ENCODE measurements around the gene TMX4. TPM values are rescaled to one million over a fixed set of nuclear protein-coding genes. Genes with fewer than 3 reads are reported as not detected.

The TMX4 gene
- total RNA-seq, 1 donor from 2014 or later = 28.7 TPM

DNA sequence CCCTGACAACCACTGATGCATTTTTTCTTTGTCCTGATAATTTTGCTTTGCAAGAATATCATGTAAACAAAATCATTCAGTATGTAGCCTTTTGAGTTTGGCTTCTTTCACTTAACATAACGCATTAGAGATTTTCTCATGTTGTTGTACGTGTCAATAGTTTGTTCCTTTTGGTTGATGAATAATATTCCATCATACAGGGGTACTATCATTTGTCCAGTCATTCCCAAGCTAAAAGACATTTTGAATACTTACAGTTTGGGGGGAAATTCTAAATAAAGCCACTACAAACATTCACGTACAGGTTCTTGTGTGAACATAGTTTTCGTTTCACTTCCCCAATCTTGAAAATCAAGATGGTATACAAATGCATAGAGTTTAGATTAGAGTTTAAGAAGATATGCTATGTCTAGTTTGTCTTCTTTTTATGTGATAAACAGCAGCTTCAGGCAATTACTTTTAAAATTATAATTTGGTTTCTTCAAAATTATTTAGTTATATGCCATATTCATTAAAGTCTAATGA is 84.5 kb downstream of the TMX4 start:
- no peaks in the 10 kb centered on the region for H3K9me3 Mint-ChIP-seq
- no peak overlapping the region for H3K27ac Mint-ChIP-seq
- H3K36me3 Mint-ChIP-seq = no peaks in the 10 kb centered on the region
- H3K4me3 Mint-ChIP-seq = no peak overlapping the region
- TF ChIP-seq, protein P1, sequence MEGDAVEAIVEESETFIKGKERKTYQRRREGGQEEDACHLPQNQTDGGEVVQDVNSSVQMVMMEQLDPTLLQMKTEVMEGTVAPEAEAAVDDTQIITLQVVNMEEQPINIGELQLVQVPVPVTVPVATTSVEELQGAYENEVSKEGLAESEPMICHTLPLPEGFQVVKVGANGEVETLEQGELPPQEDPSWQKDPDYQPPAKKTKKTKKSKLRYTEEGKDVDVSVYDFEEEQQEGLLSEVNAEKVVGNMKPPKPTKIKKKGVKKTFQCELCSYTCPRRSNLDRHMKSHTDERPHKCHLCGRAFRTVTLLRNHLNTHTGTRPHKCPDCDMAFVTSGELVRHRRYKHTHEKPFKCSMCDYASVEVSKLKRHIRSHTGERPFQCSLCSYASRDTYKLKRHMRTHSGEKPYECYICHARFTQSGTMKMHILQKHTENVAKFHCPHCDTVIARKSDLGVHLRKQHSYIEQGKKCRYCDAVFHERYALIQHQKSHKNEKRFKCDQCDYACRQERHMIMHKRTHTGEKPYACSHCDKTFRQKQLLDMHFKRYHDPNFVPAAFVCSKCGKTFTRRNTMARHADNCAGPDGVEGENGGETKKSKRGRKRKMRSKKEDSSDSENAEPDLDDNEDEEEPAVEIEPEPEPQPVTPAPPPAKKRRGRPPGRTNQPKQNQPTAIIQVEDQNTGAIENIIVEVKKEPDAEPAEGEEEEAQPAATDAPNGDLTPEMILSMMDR (IDR thresholded peaks at IDR 0.05; ENCODE audit: unreplicated experiment) = no peak
- H3K4me1 Mint-ChIP-seq = peaks cover 13% of the 10 kb centered on the region
- peaks cover 22% of the 10 kb centered on the region for H3K27me3 Mint-ChIP-seq (ENCODE audit: low read depth)
- no peak for DNase-seq (ENCODE audit: low spot score in 2 of 2, unreplicated experiment in 2 of 2)

DNA sequence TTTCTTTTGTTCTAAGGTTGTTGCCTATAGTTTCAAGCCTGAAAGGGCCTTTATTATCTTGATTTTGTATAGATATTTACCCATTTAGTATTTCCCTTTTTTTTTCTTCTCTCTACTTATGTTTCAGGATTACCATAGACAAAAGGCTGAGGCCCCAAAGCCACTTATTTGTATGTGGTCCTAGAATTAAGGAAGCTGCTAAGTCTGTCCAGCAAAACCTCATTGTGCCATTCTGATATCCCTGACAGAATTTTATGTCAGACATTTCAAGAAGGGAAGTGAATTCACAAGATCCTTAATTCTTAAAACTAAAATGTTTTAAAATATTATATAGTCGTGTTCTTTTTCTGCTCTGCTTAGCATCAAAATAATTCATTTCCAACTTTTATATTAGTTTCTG is 86.2 kb downstream of the TMX4 start:
- H3K27ac Mint-ChIP-seq = no peak overlapping the region
- peaks cover 34% of the 10 kb centered on the region for H3K27me3 Mint-ChIP-seq (ENCODE audit: low read depth)
- no peaks in the 10 kb centered on the region for H3K9me3 Mint-ChIP-seq
- H3K4me3 Mint-ChIP-seq = no peak overlapping the region
- TF ChIP-seq, protein P1 (IDR thresholded peaks at IDR 0.05; ENCODE audit: unreplicated experiment) = no peak
- DNase-seq (ENCODE audit: low spot score in 2 of 2, unreplicated experiment in 2 of 2) = no peak
- peaks cover 6% of the 10 kb centered on the region for H3K4me1 Mint-ChIP-seq
- H3K36me3 Mint-ChIP-seq = no peaks in the 10 kb centered on the region

DNA sequence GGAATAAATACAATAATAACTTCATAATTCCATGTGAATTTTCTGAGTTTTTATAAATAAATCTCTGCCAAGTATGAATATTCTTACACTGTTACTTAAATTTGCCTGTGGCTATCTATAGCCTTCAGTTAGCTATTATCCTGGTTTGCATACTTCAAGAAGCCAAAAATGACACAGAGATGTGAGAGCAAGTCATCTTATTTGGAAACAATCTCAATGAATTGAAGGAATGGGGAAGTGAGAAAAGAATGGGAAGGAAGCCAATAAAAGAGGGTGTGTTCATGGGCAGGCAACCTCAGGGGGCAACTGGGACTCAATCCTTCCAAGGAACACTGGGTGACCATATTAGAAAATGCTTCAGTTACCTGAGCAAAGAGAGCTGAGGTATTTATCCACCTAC is 89.2 kb downstream of the TMX4 start:
- H3K27me3 Mint-ChIP-seq (ENCODE audit: low read depth) = peaks cover 37% of the 10 kb centered on the region
- TF ChIP-seq, protein P1 (IDR thresholded peaks at IDR 0.05; ENCODE audit: unreplicated experiment) = no peak
- H3K9me3 Mint-ChIP-seq = no peaks in the 10 kb centered on the region
- no peaks in the 10 kb centered on the region for H3K4me1 Mint-ChIP-seq
- no peak overlapping the region for H3K27ac Mint-ChIP-seq
- no peak overlapping the region for H3K4me3 Mint-ChIP-seq
- H3K36me3 Mint-ChIP-seq = no peaks in the 10 kb centered on the region
- no peak for DNase-seq (ENCODE audit: low spot score in 2 of 2, unreplicated experiment in 2 of 2)

Other genes starting within 250 kb of the TMX4 start
- not detected in 3 replicates for gene HAO1, start 79.3 kb downstream of the TMX4 start, total RNA-seq
- gene PLCB1, start 112.5 kb upstream of the TMX4 start, total RNA-seq = 35.4 to 41.5 TPM (median 35.4 TPM) in 3 replicates

Measured in mesothelial cell of epicardium (in vitro differentiated cells).